Right cardiac atrium (tissue), 5 donors: ENCODE results near the gene ARHGDIG. TPM values are rescaled to one million over a fixed set of nuclear protein-coding genes. Genes with fewer than 3 reads are reported as not detected.

Experiments
- ATAC-seq, 2 donors: fragments of 200-7000 bp; cut with Tn5 transposase; one replicate each; pipeline versions ENCODE4 v1.8.0 to v1.9.1; 2020; ENCODE audit warnings: moderate library complexity in 2 of 2, mild to moderate bottlenecking in 1 of 2
- DNase-seq, 3 donors: peaks; one replicate each; pipeline ENCODE4 v3.0.0-alpha.2; 2020
- H3K27ac ChIP-seq: one replicate; pipeline ENCODE4 v1.5.1; 2013; ENCODE audit warnings: mild to moderate bottlenecking, low read length, control low read depth, moderate library complexity
- H3K27me3 ChIP-seq: one replicate; pipeline ENCODE4 v1.6.1; 2013; ENCODE audit not compliant: control insufficient read depth, insufficient read depth
- H3K4me1 ChIP-seq: one replicate; pipeline ENCODE4 v1.6.1; 2013; ENCODE audit warnings: low read length; ENCODE audit not compliant: control insufficient read depth, insufficient read depth
- H3K4me3 ChIP-seq: one replicate; pipeline ENCODE4 v1.5.1; 2013; ENCODE audit warnings: low read length, control low read depth
- H3K9me3 ChIP-seq: one replicate; pipeline ENCODE4 v1.6.1; 2013; ENCODE audit warnings: low read length; ENCODE audit not compliant: control insufficient read depth
- WGBS: extraction: QIAGEN DNeasy Blood & Tissue Kit; methylation state at CpG from one replicate; pipeline ENCODE4 v1.1.7; 2013; 5-methylcytosine and 5-hydroxymethylcytosine counted together
- intact Hi-C, 4 donors: fragments of 100-400 bp; cut with DNase I; formaldehyde crosslinking; loops; one replicate each; pipeline versions ENCODE4 v1.11.0 to v1.14.0; 2022 to 2023
- polyA plus RNA-seq: library from polyadenylated mRNA; stranded (reverse); fragments of 200-250 nt; gene quantifications from one replicate; pipeline ENCODE4 v1.2.3, GENCODE V29; 2013
- total RNA-seq, 4 donors: library from RNA; stranded (reverse); fragmentation: NEBNext Ultra II Directional; extraction: Animal tissue kit (Norgen Biotek cat#: 25700); gene quantifications; one replicate each; pipeline ENCODE4 v1.2.1, GENCODE V29; 2021
- donor health status: healthy with polysubstance abuse.
- donor health status: DM: no; HTN: yes; CAD: no.
- donor health status: DM: no; HTN: no; CAD: no.
- donor health status: DM: no; HTN: yes; CAD: no; lungs with severe emphysema.
- donor health status: DM: yes; HTN: yes; CAD: no.

The ARHGDIG gene
- total and polyA plus RNA-seq, 5 donors: 3.5 to 11.3 (median 5.4) TPM

DNA sequence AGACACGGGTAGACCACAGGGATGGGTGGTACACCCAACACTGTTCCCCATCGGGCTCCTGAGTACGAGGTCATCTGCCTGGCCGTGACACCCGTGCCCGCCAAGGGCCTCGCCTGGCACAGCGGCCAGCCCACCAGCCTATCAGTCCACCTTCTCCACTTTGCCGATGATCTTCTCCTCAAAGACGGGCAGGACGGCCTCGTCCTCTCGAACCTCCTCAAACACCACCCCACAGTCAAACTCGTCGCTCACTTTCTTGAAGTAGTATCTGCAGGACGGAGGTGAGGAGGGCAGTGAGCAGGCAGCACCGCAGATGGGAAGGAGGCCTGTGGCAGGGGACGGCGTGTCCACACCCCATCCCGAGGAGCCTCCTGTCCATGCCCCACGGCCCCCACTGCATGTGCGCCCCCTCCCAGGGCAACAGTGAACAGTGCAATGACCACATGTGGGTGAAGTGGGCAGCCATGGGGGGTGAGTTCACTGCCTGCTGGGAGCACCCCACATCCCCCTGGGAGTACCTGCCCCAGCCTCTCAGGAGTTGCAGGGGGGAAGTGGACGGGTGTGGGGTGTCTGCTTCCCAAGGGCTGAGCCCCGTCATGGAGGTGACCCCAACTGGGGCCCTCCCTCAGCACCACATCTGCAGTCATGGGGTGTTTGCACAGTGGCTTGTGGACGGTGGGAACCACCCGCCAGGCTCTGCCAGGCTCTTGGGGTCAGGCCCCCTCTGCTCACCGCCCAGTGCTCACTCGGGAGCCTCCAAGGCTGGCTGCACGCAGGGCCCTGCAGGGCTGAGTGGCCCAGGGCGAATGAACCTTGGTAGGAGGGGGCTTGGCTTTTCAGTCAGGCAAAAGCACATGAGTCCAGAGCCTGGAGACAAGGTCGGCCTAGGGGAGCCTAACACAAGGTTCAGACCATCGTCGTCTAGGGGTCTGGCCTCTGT is 7.9 kb downstream of the ARHGDIG start:
- ATAC-seq (no peak), DNase-seq (no peak)
- no peak overlapping the region for H3K27ac ChIP-seq
- intact Hi-C loops: no loop called here
- H3K4me3 ChIP-seq: no peak overlapping the region
- WGBS: 92% methylated on average over 33 of the region's 33 CpGs
- H3K27me3 ChIP-seq: no peaks in the 10 kb centered on the region
- no peaks in the 10 kb centered on the region for H3K9me3 ChIP-seq
- H3K4me1 ChIP-seq: no peaks in the 10 kb centered on the region

- H3K4me3 ChIP-seq: no peak overlapping the region
- H3K4me1 ChIP-seq: no peaks in the 10 kb centered on the region
- WGBS: 92% methylated on average over 22 of the region's 22 CpGs
- no peaks in the 10 kb centered on the region for H3K9me3 ChIP-seq
- no peak for ATAC-seq
- DNase-seq: no peak
- no peak overlapping the region for H3K27ac ChIP-seq
- no peaks in the 10 kb centered on the region for H3K27me3 ChIP-seq
- intact Hi-C loops: no loop called here
Observed at GRCh38 chr16:289395-289997, 9.1 kb downstream of the ARHGDIG start.

- Histone ChIP-seq H3K27me3 (no peaks in the 10 kb centered on the region), H3K27ac (no peak overlapping the region), H3K4me1 (no peaks in the 10 kb centered on the region), H3K4me3 (no peak overlapping the region), H3K9me3 (no peaks in the 10 kb centered on the region)
- ATAC-seq (no peak), DNase-seq (no peak)
- intact Hi-C loops: no loop called here
- WGBS: 91% methylated on average over 25 of the region's 25 CpGs
Observed at GRCh38 chr16:290015-290680, 9.8 kb downstream of the ARHGDIG start.

DNA sequence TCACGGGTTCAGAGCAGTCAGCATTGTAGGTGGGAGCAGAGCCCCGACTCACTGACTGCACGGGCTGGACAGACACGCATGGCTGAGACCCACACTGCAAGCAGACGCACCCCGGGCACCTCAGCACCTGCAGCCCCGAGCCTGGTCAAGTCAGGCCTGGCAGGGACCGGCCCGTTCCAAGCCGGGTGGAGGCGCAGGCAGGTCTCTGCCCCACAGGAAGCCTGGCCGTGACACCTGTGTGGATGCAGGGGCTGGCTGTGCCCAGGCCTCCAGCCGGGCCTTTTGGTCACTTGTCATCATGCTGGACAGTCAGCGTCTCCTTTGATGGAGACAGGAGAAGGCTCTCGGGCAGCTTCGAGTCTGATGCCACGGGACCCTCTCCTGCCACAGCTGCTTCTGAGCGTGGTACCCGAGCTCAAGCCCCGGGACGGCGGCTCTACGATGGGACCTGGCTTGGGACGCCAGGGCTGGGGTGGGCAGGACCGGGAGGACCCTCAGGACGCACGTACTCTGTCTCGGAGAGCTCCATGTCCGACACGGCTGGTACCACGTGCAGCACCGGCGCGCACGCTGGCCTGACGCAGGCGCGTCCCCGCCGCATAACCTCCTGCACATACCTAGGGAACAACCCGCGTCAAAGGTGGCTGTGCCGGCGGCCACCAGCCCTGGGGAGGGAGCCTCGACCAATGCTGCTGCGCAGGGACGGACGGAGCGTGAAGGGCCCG is 10.5 kb downstream of the ARHGDIG start:
- Histone ChIP-seq H3K9me3 (no peaks in the 10 kb centered on the region), H3K27me3 (no peaks in the 10 kb centered on the region), H3K4me1 (no peaks in the 10 kb centered on the region), H3K4me3 (no peak overlapping the region), H3K27ac (no peak overlapping the region)
- ATAC-seq: no peak
- intact Hi-C loops: no loop called here
- WGBS: 95% methylated on average over 50 of the region's 50 CpGs
- peak in 1 of 3 donors; percentile 30 for DNase-seq

DNA sequence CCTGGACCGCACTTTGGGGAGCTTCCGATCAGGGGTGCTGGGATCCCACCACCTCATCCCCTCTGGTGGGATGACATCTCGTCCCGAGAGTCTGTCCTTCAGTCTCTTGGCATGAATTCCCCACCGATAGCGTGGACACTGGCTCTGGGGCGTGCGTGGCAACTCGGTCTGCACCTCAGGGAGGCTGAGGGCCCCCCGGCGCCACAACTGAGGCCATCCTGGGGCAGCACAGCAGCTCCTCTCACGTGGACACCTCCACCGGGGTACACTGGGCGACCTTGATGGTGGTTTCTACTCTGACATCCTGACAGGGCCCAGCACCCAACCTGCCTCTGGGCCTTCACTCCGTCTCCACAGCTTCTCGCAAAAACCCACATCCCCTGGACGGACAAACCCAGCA is 11.1 kb downstream of the ARHGDIG start:
- no peaks in the 10 kb centered on the region for H3K9me3 ChIP-seq
- no peaks in the 10 kb centered on the region for H3K27me3 ChIP-seq
- no peaks in the 10 kb centered on the region for H3K4me1 ChIP-seq
- ATAC-seq (no peak), DNase-seq (peak in 1 of 3 donors; percentile 32)
- no peak overlapping the region for H3K27ac ChIP-seq
- no peak overlapping the region for H3K4me3 ChIP-seq
- intact Hi-C loops: no loop called here
- 95% methylated on average over 17 of the region's 17 CpGs for WGBS

DNA sequence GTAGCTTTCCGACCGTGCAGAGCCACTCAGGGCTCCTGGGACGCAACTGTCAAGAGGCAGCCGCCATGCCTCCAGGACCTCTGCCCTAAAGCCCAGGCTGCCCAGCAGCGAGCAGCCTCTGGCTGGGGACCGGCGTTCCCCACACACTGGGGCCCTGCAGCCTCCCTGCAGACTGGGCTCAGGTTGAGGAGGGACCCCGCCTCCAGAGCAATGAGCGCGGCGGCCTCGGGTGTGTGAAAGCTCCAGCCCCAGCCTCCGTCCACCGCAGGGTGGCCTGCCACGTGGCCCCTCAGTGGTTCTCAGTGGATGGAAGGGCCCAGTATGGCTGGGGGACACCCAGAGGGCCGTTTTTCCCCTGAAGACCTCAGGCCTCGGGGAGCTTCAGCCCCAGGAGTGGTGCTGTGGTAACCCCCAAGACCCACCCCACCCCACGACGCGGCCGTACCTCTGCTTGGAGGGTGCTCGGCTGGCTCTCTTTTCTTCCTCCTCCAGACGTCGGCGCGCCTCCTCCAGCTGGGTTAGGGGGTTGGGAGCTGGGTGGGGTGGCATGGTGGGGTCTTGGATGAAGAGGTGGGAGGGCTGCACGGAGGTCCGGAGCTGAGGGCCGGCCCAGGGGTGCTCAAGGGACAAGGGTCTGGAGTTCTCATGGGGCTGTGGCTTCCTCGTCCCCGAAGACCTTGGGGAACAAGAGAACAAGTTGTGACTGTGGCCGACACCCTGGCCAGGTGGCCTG is 12.8 kb downstream of the ARHGDIG start:
- ATAC-seq (no peak), DNase-seq (peak in 2 of 3 donors; percentile 35 to 38)
- H3K27ac ChIP-seq: no peak overlapping the region
- no peaks in the 10 kb centered on the region for H3K9me3 ChIP-seq
- H3K27me3 ChIP-seq: no peaks in the 10 kb centered on the region
- 93% methylated on average over 32 of the region's 32 CpGs for WGBS
- H3K4me1 ChIP-seq: no peaks in the 10 kb centered on the region
- H3K4me3 ChIP-seq: no peak overlapping the region
- intact Hi-C loops: no loop called here

DNA sequence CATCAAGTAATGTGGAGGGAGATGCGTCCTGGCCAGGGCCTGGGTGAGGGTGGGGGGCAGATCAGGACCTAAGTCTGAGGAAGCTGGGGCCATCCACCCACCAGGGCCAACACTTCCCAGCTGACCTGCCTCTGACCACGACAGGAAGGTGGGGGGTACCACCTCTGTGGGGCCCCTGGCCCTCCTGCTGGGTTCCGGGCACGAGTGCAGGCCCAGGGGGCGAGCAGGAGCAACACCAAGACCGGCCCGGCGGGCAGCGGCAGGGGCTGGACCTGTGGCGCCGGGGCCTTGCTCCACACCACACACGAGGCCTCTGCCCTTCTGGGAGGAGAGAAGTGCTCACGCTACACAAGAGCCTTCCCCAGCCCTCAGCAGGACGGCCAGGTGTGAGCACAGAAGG is 15.9 kb downstream of the ARHGDIG start:
- intact Hi-C loops: no loop called here
- 96% methylated on average over 14 of the region's 14 CpGs for WGBS
- ATAC-seq: no peak

GRCh38 chr16:296806-297510 is 16.6 kb downstream of the ARHGDIG start:
- Histone ChIP-seq H3K4me3 (no peak overlapping the region), H3K27me3 (no peaks in the 10 kb centered on the region), H3K9me3 (no peaks in the 10 kb centered on the region), H3K4me1 (no peaks in the 10 kb centered on the region), H3K27ac (no peak overlapping the region)
- peak in 1 of 2 donors; percentile 13 for ATAC-seq
- intact Hi-C loops: no loop called here
- peak in 1 of 3 donors; percentile 47 for DNase-seq
- 90% methylated on average over 37 of the region's 37 CpGs for WGBS

More for the DNA sequence above, 15.9 kb downstream of the ARHGDIG start:
- H3K4me3 ChIP-seq: no peak overlapping the region
- no peak overlapping the region for H3K27ac ChIP-seq
- H3K9me3 ChIP-seq: no peaks in the 10 kb centered on the region
- H3K4me1 ChIP-seq: no peaks in the 10 kb centered on the region
- DNase-seq: peak in 2 of 3 donors; percentile 26 to 42
- H3K27me3 ChIP-seq: no peaks in the 10 kb centered on the region

DNA sequence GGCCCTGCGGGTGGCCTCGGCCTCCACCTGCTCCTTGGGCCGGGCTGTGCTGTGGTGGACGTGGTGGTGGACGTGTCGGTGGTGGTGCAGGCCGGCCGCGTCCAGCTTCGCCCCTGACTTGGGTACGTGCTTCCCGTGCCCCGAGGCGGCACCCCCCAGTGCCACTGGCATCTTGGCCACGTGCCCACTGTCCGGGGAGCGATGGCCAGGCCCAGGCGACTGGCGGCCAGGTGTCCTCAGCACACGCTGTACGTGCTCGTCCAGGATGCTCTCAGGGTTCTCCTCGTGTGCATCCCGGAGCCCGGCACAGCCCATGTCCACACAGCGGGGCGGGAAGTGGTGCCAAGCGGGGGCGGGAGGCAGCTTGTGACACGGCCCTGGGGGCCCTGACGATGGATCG is 17.4 kb downstream of the ARHGDIG start:
- intact Hi-C loops: no loop called here
- no peaks in the 10 kb centered on the region for H3K9me3 ChIP-seq
- ATAC-seq (peak; percentile 15 to 19), DNase-seq (peak in 1 of 3 donors; percentile 28)
- no peaks in the 10 kb centered on the region for H3K4me1 ChIP-seq
- no peak overlapping the region for H3K27ac ChIP-seq
- H3K4me3 ChIP-seq: no peak overlapping the region
- H3K27me3 ChIP-seq: no peaks in the 10 kb centered on the region
- WGBS: 93% methylated on average over 32 of the region's 32 CpGs

- DNase-seq (peak in 2 of 3 donors; percentile 16 to 32), ATAC-seq (no peak)
- no peaks in the 10 kb centered on the region for H3K27me3 ChIP-seq
- no peaks in the 10 kb centered on the region for H3K9me3 ChIP-seq
- no peaks in the 10 kb centered on the region for H3K4me1 ChIP-seq
- 96% methylated on average over 6 of the region's 6 CpGs for WGBS
- H3K4me3 ChIP-seq: no peak overlapping the region
- intact Hi-C loops: no loop called here
- no peak overlapping the region for H3K27ac ChIP-seq
Observed at GRCh38 chr16:301235-301634, 20.8 kb downstream of the ARHGDIG start.
